Measurements from ENCODE around the gene LENG9. TPM values are rescaled to one million over a fixed set of nuclear protein-coding genes. Genes with fewer than 3 reads are reported as not detected.

The LENG9 gene
- total and polyA plus RNA-seq, 2 experiments from 2014 or later: 7.6 TPM; not detected in 1

DNA sequence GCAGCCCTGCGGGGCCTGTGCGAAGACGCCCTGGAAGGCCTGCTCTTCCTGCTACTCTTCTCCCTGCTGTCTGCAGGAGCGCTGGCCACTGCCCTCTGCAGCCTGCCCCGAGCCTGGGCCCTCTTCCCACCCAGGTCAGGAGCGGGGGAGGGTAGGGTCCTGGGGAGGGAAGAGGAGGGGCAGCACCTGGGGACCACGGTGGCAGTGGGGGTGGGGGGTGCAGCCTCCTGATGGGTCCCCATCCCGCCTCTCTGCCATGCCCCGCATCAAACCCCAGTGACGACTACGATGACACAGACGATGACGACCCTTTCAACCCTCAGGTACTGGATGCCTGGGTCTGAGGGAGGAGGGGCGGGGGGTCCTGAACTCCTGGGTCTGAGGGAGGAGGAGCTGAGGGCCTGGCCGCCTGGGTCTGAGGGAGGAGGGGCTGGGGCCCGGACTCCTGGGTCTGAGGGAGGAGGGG, 28.0 kb downstream of the LENG9 start:
- H3K27ac ChIP-seq: no peak overlapping the region
- no peaks in the 10 kb centered on the region for H3K36me3 ChIP-seq
- peaks cover 9% of the 10 kb centered on the region for H3K4me1 ChIP-seq (ENCODE audit: low read depth)
- H3K9me3 ChIP-seq (ENCODE audit: low read depth): no peaks in the 10 kb centered on the region
- DNase-seq (ENCODE audit: low read depth in 1 of 2, low spot score in 1 of 2): no peak
- TF ChIP-seq, protein P1, sequence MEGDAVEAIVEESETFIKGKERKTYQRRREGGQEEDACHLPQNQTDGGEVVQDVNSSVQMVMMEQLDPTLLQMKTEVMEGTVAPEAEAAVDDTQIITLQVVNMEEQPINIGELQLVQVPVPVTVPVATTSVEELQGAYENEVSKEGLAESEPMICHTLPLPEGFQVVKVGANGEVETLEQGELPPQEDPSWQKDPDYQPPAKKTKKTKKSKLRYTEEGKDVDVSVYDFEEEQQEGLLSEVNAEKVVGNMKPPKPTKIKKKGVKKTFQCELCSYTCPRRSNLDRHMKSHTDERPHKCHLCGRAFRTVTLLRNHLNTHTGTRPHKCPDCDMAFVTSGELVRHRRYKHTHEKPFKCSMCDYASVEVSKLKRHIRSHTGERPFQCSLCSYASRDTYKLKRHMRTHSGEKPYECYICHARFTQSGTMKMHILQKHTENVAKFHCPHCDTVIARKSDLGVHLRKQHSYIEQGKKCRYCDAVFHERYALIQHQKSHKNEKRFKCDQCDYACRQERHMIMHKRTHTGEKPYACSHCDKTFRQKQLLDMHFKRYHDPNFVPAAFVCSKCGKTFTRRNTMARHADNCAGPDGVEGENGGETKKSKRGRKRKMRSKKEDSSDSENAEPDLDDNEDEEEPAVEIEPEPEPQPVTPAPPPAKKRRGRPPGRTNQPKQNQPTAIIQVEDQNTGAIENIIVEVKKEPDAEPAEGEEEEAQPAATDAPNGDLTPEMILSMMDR (IDR thresholded peaks at IDR 0.05; ENCODE audit: low read depth, low read length): no peak
- H3K27me3 ChIP-seq: no peaks in the 10 kb centered on the region
- no peak overlapping the region for H3K4me3 ChIP-seq

DNA sequence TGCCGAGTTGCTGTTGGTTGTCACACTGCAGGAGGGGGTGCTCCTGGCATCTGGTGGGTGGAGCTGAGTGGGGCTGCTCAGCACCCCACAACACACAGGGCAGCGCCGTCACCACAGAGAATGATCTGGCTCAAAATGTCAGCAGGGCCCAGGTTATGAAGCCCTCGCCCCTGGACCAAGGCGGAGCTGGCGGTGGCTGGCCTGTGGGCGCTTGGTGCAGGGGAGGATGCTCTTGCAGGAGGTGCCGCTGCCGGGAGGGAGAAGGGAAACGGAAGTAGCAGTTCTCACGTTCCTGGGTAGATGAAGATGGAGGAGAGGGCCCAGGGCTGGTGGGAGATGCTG, 28.7 kb downstream of the LENG9 start:
- TF ChIP-seq, protein P1 (IDR thresholded peaks at IDR 0.05; ENCODE audit: low read depth, low read length): no peak
- H3K4me1 ChIP-seq (ENCODE audit: low read depth): peaks cover 9% of the 10 kb centered on the region

DNA sequence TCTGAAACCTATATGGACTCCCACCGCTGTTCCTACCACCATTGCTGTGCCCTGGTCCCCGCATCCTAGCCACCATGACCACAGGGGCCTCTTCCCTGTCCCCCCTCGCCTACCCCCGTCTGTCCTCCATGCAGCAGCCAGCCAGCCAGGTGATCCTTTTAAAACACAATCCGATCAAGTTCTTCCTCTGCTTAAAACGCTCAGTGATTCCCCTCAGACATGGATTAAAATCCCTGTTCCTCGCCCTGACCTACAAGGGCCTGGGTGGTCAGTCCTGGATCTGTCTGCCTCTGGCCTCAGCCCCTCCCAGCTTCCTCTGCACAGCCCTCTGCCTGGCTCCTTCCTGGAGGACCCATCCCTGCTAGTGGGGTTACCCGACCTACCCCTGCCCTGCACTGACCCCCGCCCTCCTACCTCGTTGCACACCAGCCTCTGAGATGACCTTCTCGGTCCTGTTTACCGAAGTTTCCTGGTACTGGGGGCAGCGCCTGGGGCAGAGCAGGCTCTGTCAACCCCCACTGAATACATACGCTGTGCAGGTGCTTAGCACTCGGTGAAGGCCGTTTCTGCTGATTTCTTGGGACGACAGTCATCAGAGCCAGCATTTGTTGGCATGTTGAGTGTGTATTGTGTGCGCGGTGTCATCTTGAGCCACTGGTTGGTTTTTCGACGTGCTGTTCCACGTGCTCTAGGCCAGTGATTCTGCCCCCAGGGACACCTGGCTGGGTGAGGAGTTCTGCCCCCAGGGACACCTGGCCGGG, 29.3 kb downstream of the LENG9 start:
- Histone ChIP-seq H3K27ac (no peak overlapping the region), H3K4me1 (ENCODE audit: low read depth) (peaks cover 9% of the 10 kb centered on the region), H3K27me3 (no peaks in the 10 kb centered on the region), H3K9me3 (ENCODE audit: low read depth) (no peaks in the 10 kb centered on the region), H3K4me3 (no peak overlapping the region), H3K36me3 (no peaks in the 10 kb centered on the region)
- TF ChIP-seq, protein P1 (IDR thresholded peaks at IDR 0.05; ENCODE audit: low read depth, low read length): no peak
- no peak for DNase-seq (ENCODE audit: low read depth in 1 of 2, low spot score in 1 of 2)

More for the DNA sequence above, 28.7 kb downstream of the LENG9 start:
- Histone ChIP-seq H3K9me3 (ENCODE audit: low read depth) (no peaks in the 10 kb centered on the region), H3K4me3 (no peak overlapping the region), H3K36me3 (no peaks in the 10 kb centered on the region), H3K27ac (no peak overlapping the region), H3K27me3 (no peaks in the 10 kb centered on the region)
- DNase-seq (ENCODE audit: low read depth in 1 of 2, low spot score in 1 of 2): no peak

DNA sequence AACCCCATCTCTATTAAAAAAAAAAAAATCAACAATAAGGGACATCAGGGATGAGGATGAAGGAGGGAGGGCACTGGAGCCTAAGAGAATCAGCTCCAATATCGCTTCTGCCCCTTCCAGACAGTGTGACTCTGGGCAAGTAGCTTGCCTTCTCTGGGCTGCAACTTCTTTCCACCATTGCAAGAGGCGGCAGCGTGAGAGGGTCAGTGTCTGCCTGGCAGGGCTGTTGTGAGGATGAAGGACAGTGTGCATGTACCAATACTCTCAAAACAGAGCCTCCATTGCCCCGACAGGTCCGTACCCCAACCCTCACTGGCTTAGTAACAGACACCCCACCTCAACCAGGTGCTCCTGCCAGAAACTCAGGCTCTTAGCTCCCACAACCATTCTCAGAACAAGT, 29.9 kb downstream of the LENG9 start:
- H3K27ac ChIP-seq: no peak overlapping the region
- no peaks in the 10 kb centered on the region for H3K27me3 ChIP-seq
- no peak for DNase-seq (ENCODE audit: low read depth in 1 of 2, low spot score in 1 of 2)
- H3K36me3 ChIP-seq: no peaks in the 10 kb centered on the region
- H3K4me3 ChIP-seq: no peak overlapping the region
- TF ChIP-seq, protein P1 (IDR thresholded peaks at IDR 0.05; ENCODE audit: low read depth, low read length): no peak
- H3K9me3 ChIP-seq (ENCODE audit: low read depth): no peaks in the 10 kb centered on the region
- H3K4me1 ChIP-seq (ENCODE audit: low read depth): peaks cover 9% of the 10 kb centered on the region

DNA sequence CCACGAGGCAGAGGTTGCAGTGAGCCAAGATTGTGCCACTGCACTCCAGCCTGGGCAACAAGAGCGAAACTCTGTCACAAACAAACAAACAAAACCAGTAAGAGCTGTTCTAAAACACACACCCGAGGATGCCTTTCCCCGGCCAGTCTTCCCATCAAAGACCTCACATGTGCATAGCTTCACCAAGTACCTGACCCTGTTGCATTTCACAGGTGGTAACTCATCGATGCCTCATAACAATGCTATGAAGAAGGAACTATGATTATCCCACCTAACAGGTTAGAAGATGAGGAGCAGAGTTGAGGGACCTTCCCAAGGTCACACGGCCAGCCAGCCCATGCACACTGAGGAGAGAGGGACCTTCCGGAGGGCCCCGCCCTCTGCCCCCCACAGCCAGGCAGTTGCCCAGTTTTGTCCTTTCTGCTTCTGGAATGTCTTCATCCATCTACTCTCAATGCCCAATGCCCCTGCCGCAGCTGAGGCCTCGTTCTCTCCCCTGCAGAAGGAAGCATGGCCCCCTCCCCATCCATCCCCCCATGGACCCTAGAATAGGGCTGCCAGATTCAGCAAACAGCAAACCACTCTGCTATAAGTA, 31.3 kb downstream of the LENG9 start:
- Histone ChIP-seq H3K4me1 (ENCODE audit: low read depth) (peaks cover 9% of the 10 kb centered on the region), H3K36me3 (no peaks in the 10 kb centered on the region), H3K4me3 (no peak overlapping the region), H3K27ac (no peak overlapping the region), H3K9me3 (ENCODE audit: low read depth) (no peaks in the 10 kb centered on the region), H3K27me3 (no peaks in the 10 kb centered on the region)
- TF ChIP-seq, protein P1 (IDR thresholded peaks at IDR 0.05; ENCODE audit: low read depth, low read length): no peak
- no peak for DNase-seq (ENCODE audit: low read depth in 1 of 2, low spot score in 1 of 2)
